GM18873 (cell line): ENCODE data around the gene PRICKLE4.

ENCODE experiments used
- ATAC-seq: cut with Tn5 transposase; IDR thresholded peaks from one replicate; pipeline ENCODE4 v1.9.1; 2021; ENCODE audit warnings: mild to moderate bottlenecking, moderate library complexity, moderate number of reproducible peaks; ENCODE audit not compliant: unreplicated experiment, low FRiP score

Gene PRICKLE4

DNA sequence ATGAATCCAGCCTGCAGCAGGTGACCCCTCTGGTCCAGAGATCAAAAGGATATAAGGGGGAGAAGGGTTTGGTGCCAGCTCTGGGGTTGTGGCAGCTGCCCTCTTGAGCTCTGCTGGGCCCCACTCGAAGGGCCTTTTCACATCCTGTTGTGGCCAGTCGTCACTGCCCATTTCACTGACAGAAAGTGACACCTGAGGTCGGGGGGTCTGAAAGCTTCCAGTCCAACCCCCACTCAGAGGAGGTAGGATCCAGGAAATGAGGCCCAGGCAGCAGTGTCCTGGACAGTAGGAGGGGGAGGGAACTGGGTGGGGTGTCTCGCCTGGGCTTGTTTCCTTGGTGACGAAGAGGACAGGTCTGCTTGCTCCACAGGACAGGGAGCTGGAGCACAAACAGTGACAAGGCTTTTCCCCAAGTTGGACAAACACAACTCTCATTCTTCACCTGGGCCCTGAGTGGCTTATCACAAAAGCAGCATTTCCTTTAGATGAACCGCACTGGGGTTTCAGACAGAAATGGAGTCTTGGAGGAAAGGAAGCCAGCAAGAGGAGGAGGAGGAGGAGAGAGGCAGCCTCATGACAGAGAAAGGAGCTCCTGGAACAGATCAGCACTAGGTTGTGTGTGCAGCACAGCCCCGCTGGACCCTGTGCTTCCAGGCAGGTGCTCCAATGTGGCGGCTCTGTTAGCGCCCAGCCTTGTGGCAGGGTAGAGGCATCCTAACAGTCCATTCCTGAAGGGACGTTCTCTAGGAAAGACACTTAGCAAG is 11.9 kb upstream of the PRICKLE4 start:
- no peak for ATAC-seq

DNA sequence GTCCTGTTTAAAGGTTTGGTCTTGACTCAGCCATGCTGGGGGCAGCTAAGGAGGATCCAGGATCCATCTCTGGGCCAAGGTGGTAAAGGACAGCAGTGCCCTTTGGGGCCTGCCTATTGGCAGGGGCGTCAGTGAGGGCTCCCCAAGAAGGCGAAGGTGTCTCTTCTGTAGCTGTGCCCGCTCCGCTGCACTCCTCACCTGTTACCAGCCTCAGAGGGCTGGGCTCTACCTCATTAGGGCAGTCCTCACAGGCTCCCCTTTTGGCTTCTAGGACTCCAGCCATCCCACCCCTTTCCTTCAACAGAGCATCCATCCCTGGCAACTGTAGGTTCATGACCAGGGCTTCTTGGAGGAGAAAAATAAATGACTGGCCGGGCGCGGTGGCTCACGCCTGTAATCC is 11.2 kb upstream of the PRICKLE4 start:
- ATAC-seq = no peak

DNA sequence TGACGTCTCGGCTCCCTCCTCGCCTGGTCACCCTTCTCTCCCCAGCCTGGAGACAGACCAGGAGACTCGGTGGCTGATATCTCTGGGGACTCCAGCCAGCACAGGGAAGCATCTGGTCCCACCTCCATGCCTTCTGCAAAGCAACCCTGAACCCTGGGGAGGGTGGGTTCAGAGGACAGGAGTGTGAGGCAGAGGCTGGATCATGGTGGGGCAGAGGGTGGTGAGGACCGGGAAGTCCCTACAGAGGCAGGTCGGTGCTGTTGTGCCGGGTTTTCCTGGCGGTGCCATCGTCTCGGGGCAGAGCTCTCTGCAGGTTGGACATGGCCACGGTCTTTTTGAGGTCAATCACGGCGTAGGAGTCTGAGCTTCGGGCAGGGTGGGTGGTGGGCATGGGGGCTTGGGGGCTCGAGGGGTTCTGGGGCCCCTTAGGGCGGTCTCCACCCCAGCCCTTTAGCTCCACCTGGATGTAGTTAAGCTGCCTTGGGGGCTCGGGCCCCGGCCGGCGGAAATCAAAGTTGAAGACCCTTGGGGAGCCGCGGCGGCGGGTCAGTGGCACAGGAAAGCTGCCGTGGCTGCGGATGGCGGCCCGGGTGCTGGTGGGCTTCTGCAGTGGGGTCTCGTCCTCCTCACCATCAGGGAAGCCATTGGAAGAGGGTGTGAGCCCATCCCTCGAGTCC is 10.1 kb upstream of the PRICKLE4 start:
- no peak for ATAC-seq

DNA sequence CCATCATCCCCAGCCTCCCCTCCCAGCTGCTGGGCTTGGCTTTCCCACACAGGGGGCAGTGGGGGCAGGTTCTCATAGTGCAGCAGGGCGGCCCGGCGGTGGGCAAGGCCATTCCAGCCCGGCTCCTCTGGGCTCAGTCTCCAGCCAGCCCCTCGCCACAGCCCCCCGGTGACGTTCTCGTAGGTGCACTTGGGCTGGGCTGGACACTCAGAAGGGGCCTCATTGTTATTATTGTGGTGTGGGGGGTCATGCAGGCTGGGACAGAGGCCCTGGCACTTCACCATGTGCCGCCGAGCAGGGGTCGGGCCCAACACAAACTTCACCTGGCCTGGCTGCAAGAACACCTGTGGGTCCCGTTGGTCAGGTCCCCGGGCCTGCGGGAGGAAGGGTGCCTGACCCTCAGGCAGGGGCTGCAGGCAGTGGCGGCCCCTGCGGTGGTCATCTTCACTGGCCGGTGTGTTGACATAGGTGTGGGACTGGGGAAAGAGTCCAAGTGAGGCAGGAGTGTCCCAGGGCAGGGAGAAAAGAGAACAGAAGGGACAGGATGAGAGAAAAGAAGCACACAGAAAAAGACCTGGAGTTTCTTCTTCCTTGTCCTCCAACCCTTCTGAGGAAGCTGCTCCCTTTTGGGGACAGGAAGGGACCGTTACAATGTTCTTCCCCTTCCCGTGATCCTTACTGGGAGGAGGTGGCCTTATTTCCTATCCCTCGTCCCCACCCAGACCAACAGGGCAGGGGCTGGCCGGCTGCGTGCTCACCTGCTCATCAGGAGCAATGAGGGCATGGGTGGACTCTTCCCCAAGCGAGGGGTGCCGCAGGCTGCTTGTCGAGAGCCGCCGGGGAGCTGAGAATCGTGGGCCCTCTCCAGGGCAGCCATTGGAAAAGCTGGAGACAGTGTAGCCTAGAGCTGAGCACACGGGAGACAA is 9.3 kb upstream of the PRICKLE4 start:
- ATAC-seq = no peak

DNA sequence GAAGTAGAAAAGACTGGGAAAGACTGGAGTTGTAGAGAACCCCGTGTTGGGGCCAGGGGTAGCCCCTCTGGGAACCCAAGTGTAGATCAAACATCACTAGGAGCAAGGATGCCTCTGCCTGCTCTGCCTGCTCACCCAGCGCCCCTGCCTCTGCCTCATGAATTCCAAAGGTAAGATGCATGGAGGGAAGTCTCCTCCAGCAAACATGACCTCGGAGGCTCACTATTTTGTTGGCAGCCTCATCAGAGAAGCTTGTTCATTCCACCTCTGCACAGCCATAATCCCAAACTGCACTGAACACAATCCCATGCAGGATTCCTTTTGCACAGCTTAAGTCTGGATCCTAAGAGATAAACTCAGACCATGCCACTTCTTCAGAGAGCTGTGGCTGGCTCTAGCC is 5.7 kb upstream of the PRICKLE4 start:
- no peak for ATAC-seq

DNA sequence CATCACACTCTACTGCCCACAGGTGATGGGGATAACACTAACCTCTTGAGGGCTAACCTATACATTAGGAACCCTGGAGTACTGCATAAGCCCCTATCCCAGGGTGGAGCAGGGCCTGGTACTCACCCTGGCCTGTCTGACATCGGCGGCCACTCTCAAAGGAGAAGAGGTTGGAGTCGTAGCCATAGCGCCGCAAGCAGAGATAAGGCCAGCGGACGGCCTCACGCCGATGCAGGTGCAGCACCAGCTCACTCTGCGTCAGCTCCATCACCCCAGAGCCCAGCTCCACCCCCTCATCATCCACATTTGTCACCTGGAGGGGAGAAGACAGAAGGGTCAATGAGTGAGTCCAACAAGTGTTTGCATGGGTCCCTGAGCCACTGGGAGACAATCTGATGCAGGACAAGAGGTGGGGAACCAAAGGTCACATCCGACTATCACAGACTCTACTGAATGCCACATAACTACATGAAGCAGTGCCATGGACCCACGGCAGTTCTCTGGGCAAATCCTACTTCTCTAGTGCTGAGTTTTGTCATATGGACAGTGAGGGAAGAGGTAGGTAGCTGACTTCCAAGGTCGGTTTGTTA is 5.2 kb upstream of the PRICKLE4 start:
- no peak for ATAC-seq

DNA sequence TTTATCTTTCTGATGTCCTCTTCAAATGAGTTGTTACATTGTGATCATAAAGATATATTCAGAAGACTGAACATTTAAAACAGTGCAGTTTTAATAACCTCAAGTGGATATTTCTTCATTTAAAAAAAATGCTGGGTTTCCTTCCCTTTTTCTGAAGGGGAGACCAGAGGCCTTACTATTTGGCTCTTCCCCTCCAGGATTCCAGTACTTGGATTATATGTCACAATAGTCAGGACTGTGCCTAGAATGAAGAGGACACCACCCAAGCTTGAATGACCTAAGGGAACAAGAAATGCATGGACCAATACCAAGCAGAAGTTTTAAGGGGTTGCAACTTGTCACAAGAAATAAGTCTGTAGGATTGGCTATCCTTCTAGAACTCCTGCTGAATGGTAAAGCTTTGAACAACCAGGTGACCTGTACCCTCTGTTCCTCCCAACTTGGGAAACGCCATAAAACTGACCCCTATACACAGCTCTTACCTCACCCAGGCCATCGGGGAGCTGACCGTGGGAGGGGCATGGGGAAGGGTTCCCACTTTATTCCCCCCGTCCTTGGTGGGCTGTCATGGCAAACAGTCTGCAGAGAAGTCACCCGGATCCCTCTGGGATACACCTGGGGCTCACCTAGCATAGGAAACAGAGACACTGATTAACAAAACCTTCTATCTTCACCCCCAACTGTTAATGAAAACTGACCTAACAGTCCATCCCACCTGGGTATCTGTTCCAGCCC is 2.9 kb upstream of the PRICKLE4 start:
- no peak for ATAC-seq

DNA sequence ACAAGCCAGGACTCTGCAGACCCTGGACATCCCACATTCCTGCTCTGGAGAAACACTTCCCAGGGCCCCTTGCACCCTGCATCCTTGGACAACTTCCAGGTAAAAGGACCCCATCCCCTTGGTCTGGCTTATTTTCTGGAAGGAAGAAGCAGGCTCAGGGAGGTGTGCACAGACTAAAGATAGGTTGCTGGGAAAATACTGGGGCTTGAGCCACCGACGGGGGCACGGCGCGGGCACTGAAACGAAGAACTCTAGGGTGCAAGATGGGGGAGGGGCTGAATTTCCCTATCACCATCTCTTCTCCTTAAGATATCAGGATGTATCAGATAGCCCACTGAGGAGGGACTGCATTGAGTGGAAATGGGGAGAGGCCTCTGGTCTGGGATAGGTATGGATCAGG is 1.7 kb upstream of the PRICKLE4 start:
- no peak for ATAC-seq

DNA sequence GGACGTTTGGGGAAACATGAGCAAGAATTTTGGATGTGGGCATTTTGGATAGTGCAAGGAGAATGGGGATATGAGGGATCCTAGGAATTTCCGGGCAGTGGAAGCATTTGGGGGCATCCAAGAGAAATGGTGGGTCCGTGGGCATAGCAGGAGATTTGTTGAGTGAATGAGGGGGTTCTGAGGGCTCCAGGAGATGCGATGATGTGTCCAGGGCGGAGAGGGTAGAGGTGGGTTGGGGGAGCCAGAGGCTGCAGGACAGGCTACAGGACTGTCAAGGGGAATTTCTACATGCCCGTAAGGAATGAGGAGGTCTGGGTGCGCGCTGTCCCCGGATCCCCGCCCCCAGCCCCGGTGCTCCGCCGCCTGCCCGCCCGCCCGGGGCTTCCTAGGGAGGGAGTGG is 1.2 kb upstream of the PRICKLE4 start:
- peak; percentile 11 for ATAC-seq

DNA sequence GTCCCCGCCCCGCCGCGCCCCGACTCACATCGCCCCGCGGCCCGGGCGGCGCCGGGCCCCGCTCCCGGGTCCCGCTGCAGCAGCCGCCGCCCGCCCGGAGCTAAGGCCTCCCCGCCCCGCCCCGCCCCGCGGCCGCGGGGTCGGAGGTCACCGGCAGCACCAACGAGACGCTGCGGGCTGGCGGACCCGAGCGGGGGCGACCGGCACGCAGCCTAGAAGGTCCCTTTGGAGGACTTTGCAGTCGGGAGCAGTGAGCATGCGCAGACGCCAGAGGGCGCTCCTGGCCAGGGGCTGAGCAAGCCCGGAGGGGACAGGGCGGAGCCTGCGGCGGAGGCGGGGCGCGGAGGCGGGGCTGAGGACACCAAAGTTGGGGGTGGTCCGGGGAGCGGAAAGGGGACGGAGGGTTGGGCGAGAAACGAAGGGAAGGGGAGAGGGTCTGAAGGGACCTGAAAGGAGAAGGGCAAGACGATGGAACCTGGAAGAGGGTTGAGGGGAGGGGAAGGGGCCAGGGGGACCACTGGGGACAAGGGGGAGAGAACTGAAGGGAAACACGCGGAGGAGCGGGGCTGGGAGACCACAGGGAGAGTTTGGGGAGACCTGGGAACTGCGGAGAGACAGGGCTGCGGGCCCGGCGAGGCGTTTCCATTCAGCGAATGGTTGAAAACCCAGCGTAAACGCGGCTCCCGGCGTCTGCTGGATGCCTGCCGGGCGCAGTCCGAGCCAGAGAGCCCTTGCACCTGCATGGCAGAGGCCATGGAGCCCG is 613 bp upstream of the PRICKLE4 start, which contains the start of gene FRS3:
Gene FRS3 (minus strand): TSS at position 113 of the 763 bp plus-strand sequence. CDS start 2,913 bp downstream, outside the sequence.
- ATAC-seq = peak; percentile 87

DNA sequence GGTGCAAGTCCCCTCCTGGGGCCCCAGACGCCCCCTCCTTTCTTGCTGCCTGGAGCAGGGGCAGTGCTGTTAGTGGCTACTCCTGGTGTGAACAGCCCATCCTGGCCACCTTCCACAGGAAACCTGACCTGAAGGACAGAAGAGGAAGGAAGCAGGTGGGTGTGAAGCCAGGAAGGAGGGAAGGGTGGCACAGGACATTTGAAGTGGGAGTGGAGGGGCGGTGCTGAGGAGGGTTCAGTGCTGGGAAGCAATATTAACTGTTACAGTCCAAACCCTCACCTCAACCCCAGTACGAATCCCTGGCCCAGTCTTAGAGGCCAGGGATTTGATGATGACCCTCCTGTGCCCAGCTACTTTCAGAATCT is 766 bp downstream of the PRICKLE4 start:
- ATAC-seq = no peak

DNA sequence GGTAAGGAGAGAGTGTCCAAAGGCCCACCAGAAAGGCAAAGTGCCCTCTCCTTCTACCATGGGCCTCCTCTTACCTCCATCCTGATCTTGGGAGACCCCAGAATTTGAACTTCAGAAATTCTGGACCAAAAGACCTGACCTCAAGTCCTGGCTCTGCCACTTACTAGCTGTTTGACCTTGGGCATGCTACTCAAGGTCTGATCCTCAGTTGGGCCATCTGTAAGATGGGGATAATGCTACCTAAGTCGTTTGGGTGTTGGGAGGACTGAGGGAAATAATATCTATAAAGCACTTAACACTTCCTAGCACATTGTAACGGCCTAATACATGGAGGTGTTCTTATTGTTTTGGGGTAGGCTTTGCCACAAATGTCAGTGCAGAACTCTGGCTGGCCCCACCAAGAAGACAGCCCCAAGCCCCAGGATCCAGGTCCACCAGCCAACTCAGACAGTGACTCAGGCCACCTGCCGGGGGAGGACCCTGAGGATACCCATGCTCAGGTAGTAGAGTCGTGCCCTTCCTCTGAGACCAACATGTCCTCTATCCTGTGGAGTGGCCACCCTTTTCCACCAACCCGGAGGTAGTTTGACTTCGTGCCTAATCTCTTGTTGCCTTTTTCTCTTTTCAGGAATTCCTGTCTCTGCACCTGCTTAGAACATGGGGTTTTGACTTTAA is 2.7 kb downstream of the PRICKLE4 start:
- no peak for ATAC-seq

DNA sequence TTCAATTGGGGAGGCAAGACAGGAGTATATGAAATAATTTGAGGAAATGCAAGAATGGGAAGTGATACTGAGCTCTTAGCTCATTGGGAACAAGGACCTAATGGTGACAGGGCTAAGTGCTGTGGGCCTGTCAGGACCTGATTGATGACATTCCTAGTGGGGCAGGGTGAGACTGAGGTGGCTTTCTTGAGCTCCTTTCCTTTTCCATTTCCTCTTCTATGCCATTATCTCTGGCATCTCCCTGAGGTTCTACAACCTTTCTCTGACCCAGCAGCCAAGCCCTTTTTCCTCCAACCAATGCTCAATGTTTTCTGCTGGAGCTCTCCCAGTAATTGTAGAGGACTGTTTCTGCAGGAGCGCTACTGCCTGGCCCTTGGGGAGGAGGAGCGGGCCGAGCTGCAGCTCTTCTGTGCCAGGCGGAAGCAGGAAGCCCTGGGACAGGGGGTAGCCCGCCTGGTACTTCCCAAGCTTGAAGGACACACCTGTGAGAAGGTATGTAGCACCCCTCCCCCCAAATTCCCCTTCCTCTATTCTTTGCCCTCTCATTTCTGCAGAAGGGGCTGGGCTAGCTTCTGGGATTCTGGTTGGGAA is 4.1 kb downstream of the PRICKLE4 start:
- no peak for ATAC-seq

DNA sequence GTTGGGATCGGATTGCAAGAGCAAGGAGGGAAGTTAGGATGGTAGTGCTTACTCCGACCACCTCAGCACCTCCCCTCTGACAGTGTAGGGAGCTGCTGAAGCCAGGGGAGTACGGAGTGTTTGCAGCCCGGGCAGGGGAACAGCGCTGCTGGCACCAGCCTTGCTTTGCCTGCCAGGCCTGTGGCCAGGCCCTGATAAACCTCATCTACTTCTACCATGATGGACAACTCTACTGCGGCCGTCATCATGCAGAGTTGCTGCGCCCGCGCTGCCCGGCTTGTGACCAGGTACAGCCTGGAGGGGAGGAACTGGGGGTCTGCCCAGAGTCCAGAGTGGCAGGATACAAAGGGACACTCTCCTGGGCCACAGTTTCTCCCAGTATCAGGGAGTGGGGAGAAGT is 4.7 kb downstream of the PRICKLE4 start:
- ATAC-seq = no peak

DNA sequence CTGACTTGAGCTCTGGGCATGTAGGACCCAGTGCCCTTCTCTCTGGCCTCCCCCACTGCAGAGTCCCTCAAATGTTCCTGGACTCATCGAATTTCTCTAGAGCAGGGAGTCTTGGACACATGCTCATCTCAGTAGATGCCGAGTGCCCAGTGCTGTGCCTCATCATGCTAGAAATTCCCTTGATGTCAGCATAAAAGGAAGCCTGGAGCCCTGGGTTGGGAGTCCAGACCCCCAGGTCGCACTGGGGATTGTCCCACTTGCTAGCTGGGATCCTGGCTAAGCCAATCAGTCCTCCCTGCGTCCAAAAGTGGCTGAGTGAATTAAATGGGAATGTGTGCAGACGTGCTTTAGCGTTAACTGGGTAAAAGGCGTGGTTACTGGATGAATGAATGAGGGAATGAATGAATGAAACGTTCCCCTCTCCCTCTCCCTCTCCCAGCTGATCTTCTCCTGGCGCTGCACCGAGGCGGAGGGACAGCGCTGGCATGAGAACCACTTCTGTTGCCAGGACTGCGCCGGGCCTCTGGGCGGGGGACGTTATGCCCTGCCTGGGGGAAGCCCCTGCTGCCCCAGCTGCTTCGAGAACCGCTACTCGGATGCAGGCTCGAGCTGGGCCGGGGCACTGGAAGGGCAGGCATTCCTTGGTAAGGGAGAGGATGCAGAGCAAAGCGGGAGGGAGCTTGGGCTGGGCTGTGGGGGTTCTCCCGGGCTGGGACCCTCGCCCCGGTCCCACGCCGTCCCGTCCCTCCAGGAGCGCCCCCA is 5.3 kb downstream of the PRICKLE4 start:
- no peak for ATAC-seq

DNA sequence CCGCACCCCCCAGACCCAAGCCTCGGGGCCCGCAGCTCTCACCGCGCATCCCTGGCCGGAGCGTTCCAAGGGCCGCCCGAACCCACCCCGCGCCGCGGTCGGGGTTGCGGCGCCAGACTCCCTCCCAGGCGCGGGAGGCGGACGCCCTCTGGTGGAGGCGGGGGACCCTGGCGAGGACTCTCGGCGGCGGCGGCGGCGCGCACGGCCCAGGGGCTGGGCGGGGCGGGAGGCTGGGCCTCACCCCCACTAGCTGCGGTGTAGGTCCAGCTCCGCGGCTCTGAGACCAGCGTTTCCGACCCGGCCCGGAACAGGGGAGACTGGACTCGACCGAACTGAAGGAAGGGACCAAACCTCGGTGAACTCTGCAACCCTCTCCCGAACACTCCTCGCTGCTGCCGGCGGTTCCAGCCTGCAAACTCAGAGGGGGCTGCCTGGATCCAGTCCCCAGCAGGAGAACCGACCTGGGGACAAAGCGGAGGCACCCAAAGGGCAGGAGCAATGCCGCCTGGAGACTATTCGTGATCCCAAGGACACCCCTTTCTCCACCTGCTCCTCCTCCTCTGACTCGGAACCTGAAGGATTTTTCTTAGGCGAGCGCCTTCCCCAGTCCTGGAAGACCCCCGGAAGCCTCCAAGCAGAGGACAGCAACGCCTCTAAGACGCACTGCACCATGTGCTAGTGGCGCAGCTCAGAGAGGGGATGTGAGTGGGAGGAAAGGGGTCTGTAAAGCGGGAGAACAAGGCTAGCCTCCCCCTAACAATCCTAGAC is 6.1 kb downstream of the PRICKLE4 start:
- peak; percentile 35 for ATAC-seq
